Liver (tissue), 3 donors: ENCODE results near the gene GALNT6.

Experiments
- EGR1 ChIP-seq, 2 donors: IDR thresholded peaks; 2 replicates each; pipeline ENCODE4 v1.6.1; 2016 to 2018; ENCODE audit warnings: antibody characterized with exemption in 2 of 2, low read depth in 2 of 2
- FOXA1 ChIP-seq: IDR thresholded peaks from 2 replicates; pipeline ENCODE4 v1.6.1; 2016; ENCODE audit warnings: antibody characterized with exemption
- FOXA2 ChIP-seq: IDR thresholded peaks from 2 replicates; pipeline ENCODE4 v1.6.1; 2016; ENCODE audit warnings: antibody characterized with exemption
- JUND ChIP-seq, 2 donors: IDR thresholded peaks; 2 replicates each; pipeline ENCODE4 v1.6.1; 2016; ENCODE audit warnings: antibody characterized with exemption in 2 of 2
- RAD21 ChIP-seq, 2 donors: IDR thresholded peaks; 2 replicates each; pipeline ENCODE4 v1.6.1; 2016; ENCODE audit warnings: antibody characterized with exemption in 2 of 2, mild to moderate bottlenecking in 2 of 2
- RXRA ChIP-seq, 2 donors: IDR thresholded peaks; 2 replicates each; pipeline ENCODE4 v1.6.1; 2017 to 2018; ENCODE audit warnings: antibody characterized with exemption in 2 of 2, mild to moderate bottlenecking in 1 of 2
- SP1 ChIP-seq: IDR thresholded peaks from 2 replicates; pipeline ENCODE4 v1.6.1; 2018; ENCODE audit warnings: antibody characterized with exemption, mild to moderate bottlenecking
- TAF1 ChIP-seq: conservative IDR thresholded peaks from 2 replicates; pipeline ENCODE4 v1.6.1; 2016; ENCODE audit warnings: antibody characterized with exemption, mild to moderate bottlenecking
- TF ChIP-seq, protein P1 (sequence below): fragments of 150-350 bp; IDR thresholded peaks from 2 replicates; pipeline ENCODE4 v1.5.1; 2017; ENCODE audit warnings: improper control_type of control experiment, low read depth, low read length; ENCODE audit not compliant: missing input control
- TF ChIP-seq, protein P2 (sequence below): IDR thresholded peaks from 2 replicates; pipeline ENCODE4 v1.6.1; 2016; ENCODE audit warnings: antibody characterized with exemption
- TF ChIP-seq, protein P3 (sequence below): IDR thresholded peaks from 2 replicates; pipeline ENCODE4 v1.6.1; 2016; ENCODE audit warnings: antibody characterized with exemption, mild to moderate bottlenecking
- TF ChIP-seq, protein P4 (sequence below): IDR thresholded peaks from 2 replicates; pipeline ENCODE4 v1.6.1; 2016; ENCODE audit warnings: antibody characterized with exemption
- donor health status: healthy.
- donor health status: healthy.

DNA sequence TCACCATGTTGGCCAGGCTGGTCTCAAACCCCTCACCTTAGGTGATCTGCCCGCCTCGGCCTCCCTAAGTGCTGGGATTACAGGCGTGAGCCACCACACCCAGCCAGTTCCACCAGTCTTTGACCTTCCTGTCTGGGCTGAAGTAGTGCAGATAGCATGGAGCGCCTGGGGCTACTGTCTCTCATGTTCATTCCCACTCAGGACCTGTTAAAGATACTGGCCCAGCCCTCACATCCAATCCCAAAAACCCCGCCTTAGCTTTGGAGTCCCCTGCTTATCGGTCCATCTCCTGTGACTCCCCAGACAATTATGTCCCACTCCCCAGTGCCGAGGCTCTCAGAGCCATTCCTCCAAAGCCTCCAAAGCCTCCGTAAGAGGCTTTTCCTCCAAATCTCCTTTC, 32.7 kb downstream of the GALNT6 start:
- TF ChIP-seq, protein P1, sequence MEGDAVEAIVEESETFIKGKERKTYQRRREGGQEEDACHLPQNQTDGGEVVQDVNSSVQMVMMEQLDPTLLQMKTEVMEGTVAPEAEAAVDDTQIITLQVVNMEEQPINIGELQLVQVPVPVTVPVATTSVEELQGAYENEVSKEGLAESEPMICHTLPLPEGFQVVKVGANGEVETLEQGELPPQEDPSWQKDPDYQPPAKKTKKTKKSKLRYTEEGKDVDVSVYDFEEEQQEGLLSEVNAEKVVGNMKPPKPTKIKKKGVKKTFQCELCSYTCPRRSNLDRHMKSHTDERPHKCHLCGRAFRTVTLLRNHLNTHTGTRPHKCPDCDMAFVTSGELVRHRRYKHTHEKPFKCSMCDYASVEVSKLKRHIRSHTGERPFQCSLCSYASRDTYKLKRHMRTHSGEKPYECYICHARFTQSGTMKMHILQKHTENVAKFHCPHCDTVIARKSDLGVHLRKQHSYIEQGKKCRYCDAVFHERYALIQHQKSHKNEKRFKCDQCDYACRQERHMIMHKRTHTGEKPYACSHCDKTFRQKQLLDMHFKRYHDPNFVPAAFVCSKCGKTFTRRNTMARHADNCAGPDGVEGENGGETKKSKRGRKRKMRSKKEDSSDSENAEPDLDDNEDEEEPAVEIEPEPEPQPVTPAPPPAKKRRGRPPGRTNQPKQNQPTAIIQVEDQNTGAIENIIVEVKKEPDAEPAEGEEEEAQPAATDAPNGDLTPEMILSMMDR = no peak
- TF ChIP-seq JUND (IDR thresholded peaks at IDR 0.05) (no peak), SP1 (no peak), FOXA1 (no peak), RAD21 (IDR thresholded peaks at IDR 0.05) (no peak), EGR1 (IDR thresholded peaks at IDR 0.05; ENCODE audit: low read depth in 2 of 2) (no peak), TAF1 (no peak), FOXA2 (no peak), RXRA (IDR thresholded peaks at IDR 0.05) (no peak)
- TF ChIP-seq, protein P2, sequence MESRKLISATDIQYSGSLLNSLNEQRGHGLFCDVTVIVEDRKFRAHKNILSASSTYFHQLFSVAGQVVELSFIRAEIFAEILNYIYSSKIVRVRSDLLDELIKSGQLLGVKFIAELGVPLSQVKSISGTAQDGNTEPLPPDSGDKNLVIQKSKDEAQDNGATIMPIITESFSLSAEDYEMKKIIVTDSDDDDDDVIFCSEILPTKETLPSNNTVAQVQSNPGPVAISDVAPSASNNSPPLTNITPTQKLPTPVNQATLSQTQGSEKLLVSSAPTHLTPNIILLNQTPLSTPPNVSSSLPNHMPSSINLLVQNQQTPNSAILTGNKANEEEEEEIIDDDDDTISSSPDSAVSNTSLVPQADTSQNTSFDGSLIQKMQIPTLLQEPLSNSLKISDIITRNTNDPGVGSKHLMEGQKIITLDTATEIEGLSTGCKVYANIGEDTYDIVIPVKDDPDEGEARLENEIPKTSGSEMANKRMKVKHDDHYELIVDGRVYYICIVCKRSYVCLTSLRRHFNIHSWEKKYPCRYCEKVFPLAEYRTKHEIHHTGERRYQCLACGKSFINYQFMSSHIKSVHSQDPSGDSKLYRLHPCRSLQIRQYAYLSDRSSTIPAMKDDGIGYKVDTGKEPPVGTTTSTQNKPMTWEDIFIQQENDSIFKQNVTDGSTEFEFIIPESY = no peak
- TF ChIP-seq, protein P3, sequence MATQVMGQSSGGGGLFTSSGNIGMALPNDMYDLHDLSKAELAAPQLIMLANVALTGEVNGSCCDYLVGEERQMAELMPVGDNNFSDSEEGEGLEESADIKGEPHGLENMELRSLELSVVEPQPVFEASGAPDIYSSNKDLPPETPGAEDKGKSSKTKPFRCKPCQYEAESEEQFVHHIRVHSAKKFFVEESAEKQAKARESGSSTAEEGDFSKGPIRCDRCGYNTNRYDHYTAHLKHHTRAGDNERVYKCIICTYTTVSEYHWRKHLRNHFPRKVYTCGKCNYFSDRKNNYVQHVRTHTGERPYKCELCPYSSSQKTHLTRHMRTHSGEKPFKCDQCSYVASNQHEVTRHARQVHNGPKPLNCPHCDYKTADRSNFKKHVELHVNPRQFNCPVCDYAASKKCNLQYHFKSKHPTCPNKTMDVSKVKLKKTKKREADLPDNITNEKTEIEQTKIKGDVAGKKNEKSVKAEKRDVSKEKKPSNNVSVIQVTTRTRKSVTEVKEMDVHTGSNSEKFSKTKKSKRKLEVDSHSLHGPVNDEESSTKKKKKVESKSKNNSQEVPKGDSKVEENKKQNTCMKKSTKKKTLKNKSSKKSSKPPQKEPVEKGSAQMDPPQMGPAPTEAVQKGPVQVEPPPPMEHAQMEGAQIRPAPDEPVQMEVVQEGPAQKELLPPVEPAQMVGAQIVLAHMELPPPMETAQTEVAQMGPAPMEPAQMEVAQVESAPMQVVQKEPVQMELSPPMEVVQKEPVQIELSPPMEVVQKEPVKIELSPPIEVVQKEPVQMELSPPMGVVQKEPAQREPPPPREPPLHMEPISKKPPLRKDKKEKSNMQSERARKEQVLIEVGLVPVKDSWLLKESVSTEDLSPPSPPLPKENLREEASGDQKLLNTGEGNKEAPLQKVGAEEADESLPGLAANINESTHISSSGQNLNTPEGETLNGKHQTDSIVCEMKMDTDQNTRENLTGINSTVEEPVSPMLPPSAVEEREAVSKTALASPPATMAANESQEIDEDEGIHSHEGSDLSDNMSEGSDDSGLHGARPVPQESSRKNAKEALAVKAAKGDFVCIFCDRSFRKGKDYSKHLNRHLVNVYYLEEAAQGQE = no peak
- TF ChIP-seq, protein P4, sequence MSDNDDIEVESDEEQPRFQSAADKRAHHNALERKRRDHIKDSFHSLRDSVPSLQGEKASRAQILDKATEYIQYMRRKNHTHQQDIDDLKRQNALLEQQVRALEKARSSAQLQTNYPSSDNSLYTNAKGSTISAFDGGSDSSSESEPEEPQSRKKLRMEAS = no peak
